Adrenal gland (tissue), 5 donors: Measurements from ENCODE around the gene TPO.

Experiments used
- POLR2A ChIP-seq, 2 donors: fragments of 450-650 bp; IDR thresholded peaks; one replicate each; pipeline ENCODE4 v1.6.1; 2017; ENCODE audit warnings: antibody characterized with exemption in 2 of 2, mild to moderate bottlenecking in 2 of 2, moderate library complexity in 1 of 2
- TF ChIP-seq, protein P1 (sequence below), 6 experiments: fragments of 450-650 bp in 4 of 6; fragments of 200-600 bp in 2 of 6; sonication (generic) in 1 of 6; IDR thresholded peaks; 1 replicate in 5 of 6; 2 replicates in 1 of 6; pipeline versions ENCODE4 v1.5.1 to v1.8.0; 2016 to 2021; ENCODE audit warnings: antibody characterized with exemption in 6 of 6, mild to moderate bottlenecking in 2 of 6, moderate library complexity in 1 of 6
- donor health status: DM: no; HTN: no; CAD: no.

DNA sequence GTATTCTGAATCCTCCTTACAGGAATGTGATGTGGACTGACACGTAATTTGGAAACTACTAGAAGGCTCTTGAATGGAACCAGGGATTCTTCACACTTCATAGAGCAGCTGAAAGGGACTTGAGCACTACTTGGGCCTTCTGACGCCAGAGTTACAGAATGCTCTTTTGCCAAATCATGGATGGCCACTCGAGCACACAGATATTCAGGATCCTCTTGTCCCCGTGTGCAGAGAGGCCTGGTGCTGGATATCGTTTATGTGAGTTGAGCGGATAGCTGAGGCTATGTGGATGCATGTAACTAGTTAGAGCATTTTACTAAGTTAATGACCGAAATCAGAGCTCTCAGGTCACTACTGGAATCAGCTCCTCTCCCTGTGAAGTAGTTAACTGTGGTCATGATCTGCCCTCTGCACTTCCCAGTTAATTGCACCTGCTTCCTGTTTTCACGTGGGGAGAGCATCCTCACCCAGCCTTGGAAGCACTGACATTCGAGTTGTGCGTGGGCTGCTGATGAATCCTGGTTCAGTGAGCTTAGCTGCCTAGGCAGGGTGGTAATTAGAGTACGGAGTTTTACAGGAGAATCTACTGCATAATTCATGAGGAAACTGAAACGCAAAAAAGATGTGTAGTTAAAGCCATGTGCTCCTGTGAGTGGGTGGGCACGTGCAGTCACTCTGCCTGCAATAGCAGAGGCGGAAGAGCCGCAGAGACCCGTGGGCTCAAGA lies 5.2 kb upstream of the TPO start:
- TF ChIP-seq, protein P1, sequence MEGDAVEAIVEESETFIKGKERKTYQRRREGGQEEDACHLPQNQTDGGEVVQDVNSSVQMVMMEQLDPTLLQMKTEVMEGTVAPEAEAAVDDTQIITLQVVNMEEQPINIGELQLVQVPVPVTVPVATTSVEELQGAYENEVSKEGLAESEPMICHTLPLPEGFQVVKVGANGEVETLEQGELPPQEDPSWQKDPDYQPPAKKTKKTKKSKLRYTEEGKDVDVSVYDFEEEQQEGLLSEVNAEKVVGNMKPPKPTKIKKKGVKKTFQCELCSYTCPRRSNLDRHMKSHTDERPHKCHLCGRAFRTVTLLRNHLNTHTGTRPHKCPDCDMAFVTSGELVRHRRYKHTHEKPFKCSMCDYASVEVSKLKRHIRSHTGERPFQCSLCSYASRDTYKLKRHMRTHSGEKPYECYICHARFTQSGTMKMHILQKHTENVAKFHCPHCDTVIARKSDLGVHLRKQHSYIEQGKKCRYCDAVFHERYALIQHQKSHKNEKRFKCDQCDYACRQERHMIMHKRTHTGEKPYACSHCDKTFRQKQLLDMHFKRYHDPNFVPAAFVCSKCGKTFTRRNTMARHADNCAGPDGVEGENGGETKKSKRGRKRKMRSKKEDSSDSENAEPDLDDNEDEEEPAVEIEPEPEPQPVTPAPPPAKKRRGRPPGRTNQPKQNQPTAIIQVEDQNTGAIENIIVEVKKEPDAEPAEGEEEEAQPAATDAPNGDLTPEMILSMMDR (IDR thresholded peaks at IDR 0.05) = no peak
- no peak for TF ChIP-seq POLR2A (IDR thresholded peaks at IDR 0.05)
